ENCODE measurements around the gene LIMA1.

LIMA1 gene

GRCh38 chr12:50232771-50233209 lies 50.5 kb downstream of the LIMA1 start:
- Histone ChIP-seq H3K36me3 (ENCODE audit: control insufficient read depth, low read length) (no peaks in the 10 kb centered on the region), H3K79me2 (ENCODE audit: control insufficient read depth, low read length) (no peaks in the 10 kb centered on the region), H3K4me3 (ENCODE audit: low read length) (no peak overlapping the region), H3K27me3 (ENCODE audit: control insufficient read depth, low read length) (no peaks in the 10 kb centered on the region), H3K9me2 (replicated peaks; ENCODE audit: control insufficient read depth, low read length) (no peaks in the 10 kb centered on the region), H3K4me1 (ENCODE audit: control insufficient read depth, low read length) (no peaks in the 10 kb centered on the region), H3K4me2 (ENCODE audit: low read length) (no peak overlapping the region), H3K27ac (ENCODE audit: low read depth, low read length) (no peak overlapping the region), H3F3A (ENCODE audit: control insufficient read depth, insufficient read depth) (no peaks in the 10 kb centered on the region), H3K9me3 (ENCODE audit: control insufficient read depth, insufficient read depth, low read length) (no peaks in the 10 kb centered on the region), H4K20me1 (ENCODE audit: control insufficient read depth, insufficient read depth, low read depth, low read length) (no peaks in the 10 kb centered on the region)
- TF ChIP-seq EZH2phosphoT487 (IDR thresholded peaks at IDR 0.05; ENCODE audit: borderline replicate concordance, low read length) (no peak), CTCF (IDR thresholded peaks at IDR 0.05; ENCODE audit: low read depth, low read length, poor library complexity, severe bottlenecking) (no peak)

DNA sequence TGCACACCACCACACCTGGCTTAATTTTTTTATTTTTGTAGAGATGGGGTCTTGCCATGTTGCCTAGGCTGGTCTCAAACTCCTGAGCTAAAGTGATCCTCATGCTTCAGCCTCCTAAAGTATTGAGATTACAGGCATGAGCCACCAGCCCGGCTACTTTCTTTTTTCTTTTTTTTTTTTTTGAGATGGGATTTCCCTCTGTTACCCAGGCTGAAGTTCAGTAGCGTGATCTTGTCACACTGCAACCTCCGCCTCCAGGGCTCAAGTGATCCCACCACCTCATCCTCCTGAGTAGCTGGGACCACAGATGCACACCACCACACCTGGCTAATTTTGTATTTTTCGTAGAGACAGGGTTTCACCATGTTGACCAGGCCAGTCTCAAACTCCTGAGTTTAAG lies 51.1 kb downstream of the LIMA1 start:
- Histone ChIP-seq H3K27ac (ENCODE audit: low read depth, low read length) (no peak overlapping the region), H3K9me3 (ENCODE audit: control insufficient read depth, insufficient read depth, low read length) (no peaks in the 10 kb centered on the region), H3K4me1 (ENCODE audit: control insufficient read depth, low read length) (no peaks in the 10 kb centered on the region), H3K36me3 (ENCODE audit: control insufficient read depth, low read length) (no peaks in the 10 kb centered on the region), H3F3A (ENCODE audit: control insufficient read depth, insufficient read depth) (no peaks in the 10 kb centered on the region), H3K79me2 (ENCODE audit: control insufficient read depth, low read length) (no peaks in the 10 kb centered on the region), H3K4me3 (ENCODE audit: low read length) (no peak overlapping the region), H3K4me2 (ENCODE audit: low read length) (no peak overlapping the region), H3K27me3 (ENCODE audit: control insufficient read depth, low read length) (no peaks in the 10 kb centered on the region), H4K20me1 (ENCODE audit: control insufficient read depth, insufficient read depth, low read depth, low read length) (no peaks in the 10 kb centered on the region), H3K9me2 (replicated peaks; ENCODE audit: control insufficient read depth, low read length) (no peaks in the 10 kb centered on the region)
- no peak for TF ChIP-seq EZH2phosphoT487 (IDR thresholded peaks at IDR 0.05; ENCODE audit: borderline replicate concordance, low read length)

GRCh38 chr12:50231346-50231745 lies 52.0 kb downstream of the LIMA1 start:
- H3K36me3 ChIP-seq (ENCODE audit: control insufficient read depth, low read length) = no peaks in the 10 kb centered on the region

GRCh38 chr12:50230217-50230616 lies 53.1 kb downstream of the LIMA1 start:
- Histone ChIP-seq H3K27ac (ENCODE audit: low read depth, low read length) (no peak overlapping the region), H3K4me2 (ENCODE audit: low read length) (no peak overlapping the region)
- TF ChIP-seq CTCF (IDR thresholded peaks at IDR 0.05; ENCODE audit: low read depth, low read length, poor library complexity, severe bottlenecking) (no peak), EZH2phosphoT487 (IDR thresholded peaks at IDR 0.05; ENCODE audit: borderline replicate concordance, low read length) (no peak)

More at GRCh38 chr12:50231346-50231745, 52.0 kb downstream of the LIMA1 start:
- no peaks in the 10 kb centered on the region for H4K20me1 ChIP-seq (ENCODE audit: control insufficient read depth, insufficient read depth, low read depth, low read length)
- no peak overlapping the region for H3K4me2 ChIP-seq (ENCODE audit: low read length)
- H3F3A ChIP-seq (ENCODE audit: control insufficient read depth, insufficient read depth) = no peaks in the 10 kb centered on the region
- no peak overlapping the region for H3K4me3 ChIP-seq (ENCODE audit: low read length)
- H3K4me1 ChIP-seq (ENCODE audit: control insufficient read depth, low read length) = no peaks in the 10 kb centered on the region
- H3K9me3 ChIP-seq (ENCODE audit: control insufficient read depth, insufficient read depth, low read length) = no peaks in the 10 kb centered on the region
- no peak overlapping the region for H3K27ac ChIP-seq (ENCODE audit: low read depth, low read length)
- H3K9me2 ChIP-seq (replicated peaks; ENCODE audit: control insufficient read depth, low read length) = no peaks in the 10 kb centered on the region
- H3K27me3 ChIP-seq (ENCODE audit: control insufficient read depth, low read length) = no peaks in the 10 kb centered on the region
- TF ChIP-seq CTCF (IDR thresholded peaks at IDR 0.05; ENCODE audit: low read depth, low read length, poor library complexity, severe bottlenecking) (no peak), EZH2phosphoT487 (IDR thresholded peaks at IDR 0.05; ENCODE audit: borderline replicate concordance, low read length) (no peak)
- H3K79me2 ChIP-seq (ENCODE audit: control insufficient read depth, low read length) = no peaks in the 10 kb centered on the region

More at GRCh38 chr12:50230217-50230616, 53.1 kb downstream of the LIMA1 start:
- H3K4me3 ChIP-seq (ENCODE audit: low read length) = no peak overlapping the region
- no peaks in the 10 kb centered on the region for H3K9me2 ChIP-seq (replicated peaks; ENCODE audit: control insufficient read depth, low read length)
- no peaks in the 10 kb centered on the region for H3F3A ChIP-seq (ENCODE audit: control insufficient read depth, insufficient read depth)
- H3K79me2 ChIP-seq (ENCODE audit: control insufficient read depth, low read length) = no peaks in the 10 kb centered on the region
- no peaks in the 10 kb centered on the region for H3K36me3 ChIP-seq (ENCODE audit: control insufficient read depth, low read length)
- no peaks in the 10 kb centered on the region for H3K27me3 ChIP-seq (ENCODE audit: control insufficient read depth, low read length)
- H3K4me1 ChIP-seq (ENCODE audit: control insufficient read depth, low read length) = no peaks in the 10 kb centered on the region
- H3K9me3 ChIP-seq (ENCODE audit: control insufficient read depth, insufficient read depth, low read length) = no peaks in the 10 kb centered on the region
- H4K20me1 ChIP-seq (ENCODE audit: control insufficient read depth, insufficient read depth, low read depth, low read length) = no peaks in the 10 kb centered on the region
